OCI-LY3 (cell line): Measurements from ENCODE around the gene NOL11.

ENCODE experiments used
- CTCF ChIP-seq: fragments of 200-600, 300-600 bp; sonication (generic); IDR thresholded peaks from 2 replicates; pipeline ENCODE4 v1.5.1; 2014; ENCODE audit warnings: antibody characterized with exemption, low read length, low read depth
- EZH2phosphoT487 ChIP-seq: fragments of 200-600 bp; shearing (Covaris generic); IDR thresholded peaks from 2 replicates; pipeline ENCODE4 v1.6.1; 2018; ENCODE audit warnings: antibody characterized with exemption, mixed run types, low read depth

GRCh38 chr17:67730731-67731130 lies 13.0 kb downstream of the NOL11 start:
- TF ChIP-seq CTCF (no peak), EZH2phosphoT487 (no peak)
